Measurements from ENCODE around the gene TMEM17. TPM values are rescaled to one million over a fixed set of nuclear protein-coding genes. Genes with fewer than 3 reads are reported as not detected.

TMEM17 gene
- 0.12 TPM for total RNA-seq (2013)
- polyA plus RNA-seq = under 1 TPM; 0.08 to 0.26 (median 0.10) TPM
- polyA minus RNA-seq = not detected in 2 replicates
- 0 to 0.90 (median 0.06) reads per million in 11 experiments for total RNA-seq

- Mint-ChIP-seq H3K4me3 (peak within 1 kb of the TSS; percentile 88 to 93), H3K36me3 (no peaks in the 10 kb centered on the region), H3K4me1 (peaks cover 12% of the 10 kb centered on the region), H3K9me3 (no peaks in the 10 kb centered on the region), H3K27ac (peak within 1 kb of the TSS in 5 of 7 donors; percentile 11 to 88 (median 63)), H3K27me3 (ENCODE audit: low read depth in 3 of 3) (peaks cover 0 to 1% (median 1%) of the 10 kb centered on the region in 3 donors)
- no peaks in the 10 kb centered on the region for H3K36me3 ChIP-seq (replicated peaks in 1 of 2; ENCODE audit: control insufficient read depth in 1 of 2, insufficient read depth in 2 of 2, low read length in 2 of 2)
- no peaks in the 10 kb centered on the region for H3K79me2 ChIP-seq (ENCODE audit: insufficient read depth, low read length)
- peak within 1 kb of the TSS; percentile 72 for H3K9ac ChIP-seq (ENCODE audit: insufficient read depth, low read length, poor library complexity, severe bottlenecking)
- intact Hi-C loops (cut with micrococcal nuclease) = no loop called here
- H2AFZ ChIP-seq (ENCODE audit: insufficient read depth, low read depth, low read length, poor library complexity, severe bottlenecking) = peak within 1 kb of the TSS; percentile 99
- peak within 1 kb of the TSS in 1 of 2 donors; percentile 60 for H3K27ac ChIP-seq (ENCODE audit: low read depth in 1 of 2, low read length in 2 of 2)
- no peaks in the 10 kb centered on the region for H3K9me3 ChIP-seq (replicated peaks in 1 of 2; ENCODE audit: control insufficient read depth in 1 of 2, insufficient read depth in 1 of 2, low read length in 2 of 2)
- under 1% methylated on average over 67 of the region's 68 CpGs for WGBS (ENCODE audit: insufficient coverage)
- peaks cover 8 to 19% of the 10 kb centered on the region in 2 donors for H3K4me1 ChIP-seq (ENCODE audit: control insufficient read depth in 1 of 2, insufficient read depth in 2 of 2, low read length in 2 of 2)
- DNase-seq = peak; percentile 57 to 67 (median 61)
- H3K4me3 ChIP-seq (replicated peaks in 1 of 3; ENCODE audit: low read depth in 2 of 3, low read length in 3 of 3) = peak within 1 kb of the TSS; percentile 74 to 98 (median 96)
- H3K27me3 ChIP-seq (ENCODE audit: control insufficient read depth in 2 of 2, insufficient read depth in 2 of 2, low read length in 2 of 2) = no peaks in the 10 kb centered on the region
- H3K4me2 ChIP-seq (replicated peaks; ENCODE audit: extremely low read depth, low read length, poor library complexity, severe bottlenecking) = peak within 1 kb of the TSS; percentile 91
- H4K20me1 ChIP-seq (ENCODE audit: insufficient read depth, low read length) = no peaks in the 10 kb centered on the region
- TF ChIP-seq CTCF (IDR thresholded peaks at IDR 0.05) = no peak
These were observed at the start of gene TMEM17 for GRCh38 chr2:62505750-62506420. Gene TMEM17 (minus strand): TSS chr2:62506195. CDS start chr2:62506129, 66 bp downstream.

- no peak for TF ChIP-seq CTCF (IDR thresholded peaks at IDR 0.05)
- no peaks in the 10 kb centered on the region for H3K36me3 Mint-ChIP-seq
- H3K9me3 Mint-ChIP-seq = peaks cover 0 to 6% (median 0%) of the 10 kb centered on the region in 7 donors
- Histone ChIP-seq H3K9ac (ENCODE audit: insufficient read depth, low read length, poor library complexity, severe bottlenecking) (no peak overlapping the region), H3K27ac (ENCODE audit: low read depth in 1 of 2, low read length in 2 of 2) (no peak overlapping the region), H4K20me1 (ENCODE audit: insufficient read depth, low read length) (no peaks in the 10 kb centered on the region), H3K9me3 (replicated peaks in 1 of 2; ENCODE audit: control insufficient read depth in 1 of 2, insufficient read depth in 1 of 2, low read length in 2 of 2) (no peaks in the 10 kb centered on the region), H2AFZ (ENCODE audit: insufficient read depth, low read depth, low read length, poor library complexity, severe bottlenecking) (no peak overlapping the region), H3K36me3 (replicated peaks in 1 of 2; ENCODE audit: control insufficient read depth in 1 of 2, insufficient read depth in 2 of 2, low read length in 2 of 2) (no peaks in the 10 kb centered on the region), H3K79me2 (ENCODE audit: insufficient read depth, low read length) (no peaks in the 10 kb centered on the region), H3K4me1 (ENCODE audit: control insufficient read depth in 1 of 2, insufficient read depth in 2 of 2, low read length in 2 of 2) (no peaks in the 10 kb centered on the region), H3K4me2 (replicated peaks; ENCODE audit: extremely low read depth, low read length, poor library complexity, severe bottlenecking) (no peak overlapping the region), H3K4me3 (replicated peaks in 1 of 3; ENCODE audit: low read depth in 2 of 3, low read length in 3 of 3) (no peak overlapping the region), H3K27me3 (ENCODE audit: control insufficient read depth in 2 of 2, insufficient read depth in 2 of 2, low read length in 2 of 2) (no peaks in the 10 kb centered on the region)
- no peak overlapping the region for H3K27ac Mint-ChIP-seq
- intact Hi-C loops (cut with micrococcal nuclease) = no loop called here
- no peak for DNase-seq
- no peak overlapping the region for H3K4me3 Mint-ChIP-seq
- no peaks in the 10 kb centered on the region for H3K4me1 Mint-ChIP-seq
- no peaks in the 10 kb centered on the region for H3K27me3 Mint-ChIP-seq (ENCODE audit: low read depth in 3 of 3)
These were observed 48.4 kb upstream of the TMEM17 start for GRCh38 chr2:62554440-62554839.

All from CD14-positive monocyte (primary cell).